Stimulated activated CD8-positive, alpha-beta memory T cell treated with anti-CD3 and anti-CD28 coated beads, Interleukin-4, amount 100 ng/mL, for 4 hours (primary cell): ENCODE results near the gene GRK3.
"Not testable (repeated sequence)": the region's sequence is repeated elsewhere in the genome, so short reads cannot be mapped to it uniquely, and the experiment has no call there.

Experiments used
- DNase-seq, 2 donors: peaks; one replicate each; pipeline ENCODE4 v3.0.0-alpha.2; 2020; ENCODE audit warnings: low read depth in 2 of 2, low spot score in 1 of 2

GRK3 gene

GRCh38 chr22:25564320-25564978 lies at the start of gene GRK3:
TSS of gene GRK3 (plus strand) at chr22:25564675. CDS start at chr22:25565041, 366 bp downstream.
- peak; percentile 40 to 42 for DNase-seq

DNA sequence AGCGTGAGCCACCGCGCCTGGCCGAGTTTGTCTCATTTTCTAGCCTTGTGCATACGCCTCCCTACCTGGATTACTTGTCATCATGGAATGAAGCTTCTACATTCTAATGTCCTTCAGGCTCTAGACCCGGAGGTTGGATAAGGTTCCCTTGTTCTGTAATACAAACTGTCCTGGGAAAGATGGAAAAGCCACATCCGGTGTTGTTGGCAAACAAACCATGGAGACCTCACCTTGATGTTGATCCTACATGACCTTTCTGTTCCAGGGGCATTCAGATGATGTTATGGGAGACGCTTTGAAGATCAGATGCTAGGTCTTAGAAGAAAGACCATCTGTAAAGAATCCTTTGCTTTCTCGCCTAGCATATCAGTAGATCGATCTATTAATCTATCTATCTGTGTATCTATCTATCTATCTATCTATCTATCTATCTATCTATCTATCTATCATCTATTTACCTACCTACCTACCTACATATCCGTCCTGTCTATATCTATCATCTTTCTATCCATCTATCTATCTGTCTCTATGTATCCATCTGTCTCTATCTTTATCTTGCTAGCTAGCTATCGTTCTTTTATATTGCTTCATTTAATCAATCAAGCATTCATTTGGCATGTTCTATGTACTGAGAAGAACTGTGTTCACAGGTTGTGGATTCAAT lies 46.3 kb upstream of the GRK3 start:
- no peak for DNase-seq

DNA sequence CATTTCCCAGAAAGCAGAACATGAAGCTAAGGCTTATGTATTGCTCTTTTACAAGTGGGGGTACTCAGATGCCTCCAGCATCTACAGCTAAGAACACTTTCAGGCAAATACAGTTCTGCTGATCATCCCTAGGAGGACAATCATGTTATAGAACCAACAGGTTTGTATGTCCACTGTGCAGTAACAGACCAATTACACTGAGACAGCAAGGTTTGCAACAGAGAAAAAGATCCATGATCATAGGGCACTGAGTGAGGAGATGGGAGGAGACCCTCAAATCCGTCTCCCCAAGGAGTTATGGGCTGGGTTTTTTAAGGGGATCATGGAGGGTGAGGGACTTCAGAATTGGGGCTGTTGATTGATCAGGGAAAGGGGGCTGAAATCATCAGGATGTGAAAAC lies 39.1 kb upstream of the GRK3 start:
- no peak for DNase-seq

- not testable (repeated sequence) for DNase-seq
These were observed 38.5 kb upstream of the GRK3 start for GRCh38 chr22:25525804-25526584.

- not testable (repeated sequence) for DNase-seq
These were observed 37.5 kb upstream of the GRK3 start for GRCh38 chr22:25527016-25527415.

DNA sequence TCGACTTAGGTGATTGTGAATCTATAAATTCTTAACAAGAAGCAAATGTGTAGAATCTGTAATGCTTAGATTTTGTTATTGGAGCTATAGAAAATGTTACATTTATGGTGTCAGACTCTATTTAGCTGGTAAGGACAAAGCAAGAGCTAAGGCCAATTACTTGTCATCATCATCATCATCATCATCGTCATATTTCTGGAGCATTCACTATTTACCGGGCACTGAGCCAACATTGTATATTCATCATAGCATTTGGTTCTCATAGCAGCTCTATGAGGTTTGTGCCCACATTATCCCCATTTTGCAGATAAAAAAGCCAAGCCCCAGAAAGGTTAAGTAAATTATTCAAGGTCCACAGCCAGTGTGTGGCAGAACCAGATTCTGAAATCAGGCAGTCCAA lies 36.4 kb upstream of the GRK3 start:
- not testable (repeated sequence) for DNase-seq

DNA sequence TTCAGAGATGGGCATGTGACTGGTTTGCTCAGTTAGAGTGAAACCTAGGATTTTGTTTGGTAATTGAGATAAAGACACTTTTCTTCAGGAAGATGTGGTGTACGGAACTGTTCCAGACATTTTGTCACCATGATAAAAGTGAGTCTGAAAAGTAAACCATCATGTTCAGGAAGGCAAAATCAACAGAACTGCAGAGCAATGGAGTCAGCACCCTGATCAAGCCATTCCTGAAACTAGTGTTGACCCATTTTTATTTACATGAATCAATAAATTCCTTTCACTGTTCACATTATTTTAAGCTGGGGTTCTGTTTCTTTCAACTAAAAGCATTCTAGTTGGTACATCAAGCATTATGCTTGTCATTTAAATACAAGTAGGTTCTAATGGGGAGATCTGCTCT lies 35.4 kb upstream of the GRK3 start:
- not testable (repeated sequence) for DNase-seq

GRCh38 chr22:25529541-25530137 lies 34.8 kb upstream of the GRK3 start:
- not testable (repeated sequence) for DNase-seq

GRCh38 chr22:25531677-25532076 lies 32.8 kb upstream of the GRK3 start:
- not testable (repeated sequence) for DNase-seq

DNA sequence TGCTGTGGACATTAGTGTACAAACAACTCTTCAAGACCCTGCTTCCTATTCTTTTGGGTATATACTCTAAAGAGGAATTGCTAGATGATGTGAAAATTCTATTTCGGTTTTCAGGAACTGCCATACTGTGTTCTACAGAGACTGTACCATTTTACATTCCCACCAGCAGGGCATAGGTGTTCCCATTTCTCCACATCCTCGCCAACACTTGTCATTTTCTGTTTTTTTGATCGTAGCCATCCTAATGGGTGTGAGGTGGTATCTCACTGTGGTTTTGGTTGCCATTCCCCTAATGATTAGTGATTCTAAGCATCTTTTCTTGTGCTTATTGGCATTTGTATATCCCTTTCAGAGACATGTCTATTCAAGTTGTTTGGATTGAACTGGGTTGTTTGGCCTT lies 29.8 kb upstream of the GRK3 start:
- DNase-seq, result no peak

GRCh38 chr22:25536589-25536988 lies 27.9 kb upstream of the GRK3 start:
- no peak for DNase-seq

DNA sequence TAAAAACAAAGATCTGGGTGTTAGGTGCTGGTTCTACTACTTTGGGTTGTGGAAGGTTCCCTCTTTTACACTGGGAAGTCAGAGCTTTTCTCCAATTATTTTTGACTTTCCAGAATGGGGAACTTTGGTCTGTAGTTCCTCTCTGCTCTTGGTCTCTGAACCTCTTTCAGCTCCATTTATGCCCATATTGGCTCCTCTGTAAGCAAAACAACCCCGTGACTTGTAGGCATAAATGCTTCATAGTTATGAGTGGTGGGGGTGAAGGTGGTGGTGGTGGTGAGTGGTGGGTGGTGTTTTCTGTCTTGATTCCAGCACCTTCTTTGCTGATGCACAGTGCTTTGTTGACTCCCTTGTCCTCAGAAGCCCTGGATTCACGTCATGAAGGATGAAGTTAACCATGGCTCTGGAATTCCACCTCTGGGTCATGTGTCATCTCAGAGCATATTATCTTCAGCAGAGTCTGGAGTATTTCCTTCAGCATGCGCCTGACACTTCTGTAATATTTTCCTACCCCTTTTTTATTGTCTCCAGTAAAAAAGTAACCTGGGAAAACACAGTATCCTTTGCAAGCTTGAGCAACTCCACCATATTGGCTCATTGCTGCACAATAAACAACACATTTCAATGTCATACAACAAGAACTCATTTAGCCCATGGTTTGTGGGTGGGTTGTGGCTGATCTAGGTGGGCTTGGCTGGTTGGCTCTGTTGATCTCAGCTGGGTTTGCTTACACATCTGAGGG lies 24.1 kb upstream of the GRK3 start:
- no peak for DNase-seq

GRCh38 chr22:25540908-25541660 lies 23.4 kb upstream of the GRK3 start:
- DNase-seq, result no peak

GRCh38 chr22:25542191-25542590 lies 22.3 kb upstream of the GRK3 start:
- DNase-seq, result no peak

- DNase-seq, result no peak
These were observed 21.6 kb upstream of the GRK3 start for GRCh38 chr22:25542720-25543402.

GRCh38 chr22:25545146-25545545 lies 19.3 kb upstream of the GRK3 start:
- no peak for DNase-seq

GRCh38 chr22:25545672-25546071 lies 18.8 kb upstream of the GRK3 start:
- DNase-seq, result no peak

- no peak for DNase-seq
These were observed 18.2 kb upstream of the GRK3 start for GRCh38 chr22:25546242-25546641.

DNA sequence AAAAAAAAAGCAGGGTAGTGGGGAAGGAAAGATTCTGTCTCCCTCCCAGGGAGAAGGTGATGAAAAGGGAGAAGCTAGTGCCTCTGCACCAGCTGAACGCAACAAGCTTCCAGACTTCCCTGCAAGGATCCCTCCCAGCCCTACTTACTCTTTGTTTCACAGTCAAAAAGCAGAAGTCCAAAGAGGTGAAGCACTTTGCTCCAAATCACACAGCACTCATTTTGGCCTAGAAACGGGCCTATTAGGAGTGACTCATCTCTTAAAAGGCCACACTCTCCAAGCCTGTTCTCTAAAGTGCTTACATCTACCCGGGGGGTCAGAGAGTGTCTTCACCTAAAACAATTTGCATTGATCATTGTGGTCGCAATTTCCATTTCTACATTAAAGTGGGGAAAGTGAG lies 17.7 kb upstream of the GRK3 start:
- DNase-seq, result no peak
